DOHH2 (cell line): ENCODE measurements around the gene C1orf87.

Source experiments
- EZH2phosphoT487 ChIP-seq: fragments of 200-600 bp; sonication (generic); IDR thresholded peaks from 2 replicates; pipeline ENCODE4 v1.6.1; 2017; ENCODE audit warnings: borderline replicate concordance, mild to moderate bottlenecking, antibody characterized with exemption, low read length, moderate library complexity, mixed read lengths
- TF ChIP-seq, protein P1 (sequence below): fragments of 200-600 bp; sonication (generic); IDR thresholded peaks from one replicate; pipeline ENCODE4 v1.5.1; 2014; ENCODE audit warnings: antibody characterized with exemption, mild to moderate bottlenecking, low read depth, low read length; ENCODE audit not compliant: poor library complexity, severe bottlenecking

DNA sequence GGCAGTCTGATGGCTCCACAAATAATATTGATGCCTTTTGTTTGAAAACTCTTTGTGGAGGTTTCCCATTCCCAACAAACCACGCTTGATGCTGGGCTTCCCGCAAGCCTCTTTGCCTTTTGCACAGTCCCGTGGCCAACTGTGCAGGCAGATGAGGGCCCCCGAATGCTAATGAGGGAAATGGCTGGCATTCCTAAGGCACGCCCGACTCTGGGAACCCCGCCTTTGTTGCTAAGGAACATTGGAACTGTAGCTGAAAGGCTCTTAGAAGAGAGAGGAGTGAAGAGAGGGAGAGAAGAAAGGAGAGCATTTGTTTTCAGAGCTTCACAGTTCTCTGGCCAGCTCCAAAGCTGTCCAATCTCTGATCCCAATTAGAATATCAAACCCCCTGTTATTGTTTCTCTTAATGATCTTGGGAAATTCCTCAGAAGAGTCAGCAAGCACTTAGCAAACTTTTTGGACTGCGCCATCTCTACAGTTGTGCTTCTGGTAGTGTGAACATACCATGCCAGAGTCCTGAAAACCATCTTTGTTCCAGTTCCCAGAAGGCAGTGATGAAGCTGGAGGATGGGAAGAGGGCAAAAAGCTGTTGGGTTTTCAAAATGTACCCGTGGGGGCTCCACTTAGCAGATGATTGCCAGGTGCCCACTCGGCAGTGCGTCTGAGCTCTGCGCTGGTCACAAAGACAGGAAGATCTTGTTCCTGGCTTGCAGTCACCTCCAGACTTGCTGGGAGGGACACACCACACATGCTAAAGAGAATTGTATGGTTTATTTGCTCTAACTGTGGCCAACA, 86.9 kb downstream of the C1orf87 start:
- TF ChIP-seq, protein P1, sequence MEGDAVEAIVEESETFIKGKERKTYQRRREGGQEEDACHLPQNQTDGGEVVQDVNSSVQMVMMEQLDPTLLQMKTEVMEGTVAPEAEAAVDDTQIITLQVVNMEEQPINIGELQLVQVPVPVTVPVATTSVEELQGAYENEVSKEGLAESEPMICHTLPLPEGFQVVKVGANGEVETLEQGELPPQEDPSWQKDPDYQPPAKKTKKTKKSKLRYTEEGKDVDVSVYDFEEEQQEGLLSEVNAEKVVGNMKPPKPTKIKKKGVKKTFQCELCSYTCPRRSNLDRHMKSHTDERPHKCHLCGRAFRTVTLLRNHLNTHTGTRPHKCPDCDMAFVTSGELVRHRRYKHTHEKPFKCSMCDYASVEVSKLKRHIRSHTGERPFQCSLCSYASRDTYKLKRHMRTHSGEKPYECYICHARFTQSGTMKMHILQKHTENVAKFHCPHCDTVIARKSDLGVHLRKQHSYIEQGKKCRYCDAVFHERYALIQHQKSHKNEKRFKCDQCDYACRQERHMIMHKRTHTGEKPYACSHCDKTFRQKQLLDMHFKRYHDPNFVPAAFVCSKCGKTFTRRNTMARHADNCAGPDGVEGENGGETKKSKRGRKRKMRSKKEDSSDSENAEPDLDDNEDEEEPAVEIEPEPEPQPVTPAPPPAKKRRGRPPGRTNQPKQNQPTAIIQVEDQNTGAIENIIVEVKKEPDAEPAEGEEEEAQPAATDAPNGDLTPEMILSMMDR = no peak
- no peak for TF ChIP-seq EZH2phosphoT487
